ENCODE results near the gene ZSCAN10. TPM values are rescaled to one million over a fixed set of nuclear protein-coding genes. Genes with fewer than 3 reads are reported as not detected.
"Not testable (repeated sequence)": the region's sequence is repeated elsewhere in the genome, so short reads cannot be mapped to it uniquely, and the experiment has no call there.

Gene ZSCAN10
- total and polyA plus RNA-seq, 2 donors (not counting 3 experiments of a cell fraction or from before 2014, with no cell fraction given) = not detected

GRCh38 chr16:3140603-3141427 is 41.7 kb upstream of the ZSCAN10 start:
- no peaks in the 10 kb centered on the region for H3K9me1 ChIP-seq (replicated peaks; ENCODE audit: control insufficient read depth, extremely low read depth, insufficient read depth, low read length)
- no peaks in the 10 kb centered on the region for H4K20me1 ChIP-seq (replicated peaks; ENCODE audit: control insufficient read depth, extremely low read depth, insufficient read depth, low read length)
- H3K27ac ChIP-seq (ENCODE audit: insufficient read depth, low read depth, low read length) = no peak overlapping the region
- peaks cover 0 to 9% of the 10 kb centered on the region in 2 experiments for H3K36me3 ChIP-seq (ENCODE audit: control insufficient read depth in 2 of 2, extremely low read depth in 1 of 2, insufficient read depth in 2 of 2, low read length in 2 of 2)
- no peak overlapping the region for H3K4me2 ChIP-seq (ENCODE audit: insufficient read depth, low read length)
- H3K27me3 ChIP-seq (ENCODE audit: control insufficient read depth in 2 of 2, insufficient read depth in 2 of 2, low read length in 2 of 2) = no peaks in the 10 kb centered on the region
- no peak overlapping the region for H2AFZ ChIP-seq (ENCODE audit: low read depth, low read length)
- no peaks in the 10 kb centered on the region for H3K9me3 ChIP-seq (replicated peaks; ENCODE audit: control insufficient read depth, insufficient read depth, low read length)
- peaks cover 3% of the 10 kb centered on the region for H3K4me1 ChIP-seq (ENCODE audit: control insufficient read depth, extremely low read depth, insufficient read depth, low read length)
- no peak overlapping the region for H3K4me3 ChIP-seq (replicated peaks in 1 of 3; ENCODE audit: insufficient read depth in 1 of 3, low read depth in 1 of 3, low read length in 3 of 3)
- FAIRE-seq (no peak), DNase-seq (ENCODE audit: low read depth, low spot score) (no peak)
- H3K9ac ChIP-seq (replicated peaks; ENCODE audit: extremely low read depth, insufficient read depth, low read length) = no peak overlapping the region
- no TSS peak for BruUV-seq (replicated peaks)
- ChIA-PET CTCF (interaction anchor here (0.8 to 1.3 kb wide), 2 partner anchors 9 to 81 kb away, joined by 4 to 6 read pairs; no protein-coding TSS in a partner anchor), POLR2A (no interaction called here)
- intact Hi-C loops (cut with micrococcal nuclease) (no loop called here), dilution Hi-C loops (cut with MboI; ENCODE audit: extremely low pct_ligation_motif_present, low sequenced_read_pairs) (no loop called here)
- TF ChIP-seq CTCF (IDR thresholded peaks at IDR 0.05; ENCODE audit: extremely low read depth in 1 of 2, insufficient read depth in 1 of 2, low read depth in 1 of 2, low read length in 2 of 2) (no peak), FOS (IDR thresholded peaks at IDR 0.05; ENCODE audit: borderline replicate concordance, insufficient read depth, low read length) (no peak), POLR2A (IDR thresholded peaks at IDR 0.05; ENCODE audit: low read depth, low read length) (no peak), POLR2AphosphoS5 (IDR thresholded peaks at IDR 0.05; ENCODE audit: insufficient read depth, low read depth, low read length) (no peak)
- no peaks in the 10 kb centered on the region for H3K79me2 ChIP-seq (ENCODE audit: control insufficient read depth, insufficient read depth, low read length)

DNA sequence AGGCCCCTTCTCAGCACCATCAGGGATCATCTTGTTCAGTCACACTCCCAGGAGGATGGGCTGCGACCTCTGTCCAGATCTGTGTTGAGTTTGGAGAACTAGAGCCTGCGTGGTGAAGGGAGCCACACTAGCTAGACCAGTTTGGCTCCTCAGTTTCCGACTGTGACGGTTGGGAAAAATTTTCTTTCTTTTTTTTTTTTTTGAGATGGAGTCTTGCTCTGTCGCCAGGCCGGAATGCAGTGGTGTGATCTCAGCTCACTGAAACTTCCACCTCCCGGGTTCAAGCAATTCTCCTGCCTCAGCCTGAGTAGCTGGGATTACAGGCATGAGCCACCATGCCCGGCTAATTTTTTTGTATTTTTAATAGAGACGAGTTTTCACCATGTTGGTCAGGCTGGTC is 40.5 kb upstream of the ZSCAN10 start:
- H3K4me3 ChIP-seq (replicated peaks in 1 of 3; ENCODE audit: insufficient read depth in 1 of 3, low read depth in 1 of 3, low read length in 3 of 3); H3K79me2 ChIP-seq (ENCODE audit: control insufficient read depth, insufficient read depth, low read length); H3K9ac ChIP-seq (replicated peaks; ENCODE audit: extremely low read depth, insufficient read depth, low read length); H2AFZ ChIP-seq (ENCODE audit: low read depth, low read length); dilution Hi-C loops (cut with MboI; ENCODE audit: extremely low pct_ligation_motif_present, low sequenced_read_pairs); H4K20me1 ChIP-seq (replicated peaks; ENCODE audit: control insufficient read depth, extremely low read depth, insufficient read depth, low read length); H3K36me3 ChIP-seq (ENCODE audit: control insufficient read depth in 2 of 2, extremely low read depth in 1 of 2, insufficient read depth in 2 of 2, low read length in 2 of 2); BruUV-seq (replicated peaks); H3K27me3 ChIP-seq (ENCODE audit: control insufficient read depth in 2 of 2, insufficient read depth in 2 of 2, low read length in 2 of 2); FAIRE-seq; H3K4me1 ChIP-seq (ENCODE audit: control insufficient read depth, extremely low read depth, insufficient read depth, low read length); H3K9me3 ChIP-seq (replicated peaks; ENCODE audit: control insufficient read depth, insufficient read depth, low read length); H3K27ac ChIP-seq (ENCODE audit: insufficient read depth, low read depth, low read length); intact Hi-C loops (cut with micrococcal nuclease); CTCF ChIA-PET; POLR2A ChIA-PET; H3K4me2 ChIP-seq (ENCODE audit: insufficient read depth, low read length); H3K9me1 ChIP-seq (replicated peaks; ENCODE audit: control insufficient read depth, extremely low read depth, insufficient read depth, low read length); DNase-seq (ENCODE audit: low read depth, low spot score): not testable (repeated sequence)
